ENCODE measurements around the gene MMS22L.

MMS22L gene

DNA sequence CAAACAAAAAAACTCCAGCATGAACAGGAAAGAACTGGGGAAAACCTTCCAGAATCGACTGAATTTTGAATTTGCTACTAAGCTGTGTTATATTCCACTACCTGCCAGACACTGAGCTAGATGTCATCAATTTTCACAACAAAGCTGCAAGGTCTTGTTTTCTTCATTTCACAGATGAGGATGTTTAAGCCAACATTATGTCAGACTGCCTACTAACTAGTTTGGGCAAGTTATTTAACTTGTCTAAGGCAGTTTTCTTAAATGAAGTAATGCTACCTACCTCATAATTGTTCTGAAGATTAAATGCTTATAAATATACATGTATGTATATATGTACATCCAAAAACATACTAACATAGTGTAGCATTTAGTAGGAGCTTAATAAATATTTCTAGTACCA is 144.4 kb downstream of the MMS22L start:
- peaks cover 5% of the 10 kb centered on the region for H3K36me3 Mint-ChIP-seq (ENCODE audit: low read depth)
- H3K27me3 Mint-ChIP-seq (ENCODE audit: low read depth, poor library complexity): peaks cover 4% of the 10 kb centered on the region
- no peak overlapping the region for H3K27ac Mint-ChIP-seq
- no peak overlapping the region for H3K4me3 Mint-ChIP-seq
- no peaks in the 10 kb centered on the region for H3K9me3 Mint-ChIP-seq
- H3K4me1 Mint-ChIP-seq: no peaks in the 10 kb centered on the region
- DNase-seq: no peak
- no peak for TF ChIP-seq CTCF (IDR thresholded peaks at IDR 0.05)

DNA sequence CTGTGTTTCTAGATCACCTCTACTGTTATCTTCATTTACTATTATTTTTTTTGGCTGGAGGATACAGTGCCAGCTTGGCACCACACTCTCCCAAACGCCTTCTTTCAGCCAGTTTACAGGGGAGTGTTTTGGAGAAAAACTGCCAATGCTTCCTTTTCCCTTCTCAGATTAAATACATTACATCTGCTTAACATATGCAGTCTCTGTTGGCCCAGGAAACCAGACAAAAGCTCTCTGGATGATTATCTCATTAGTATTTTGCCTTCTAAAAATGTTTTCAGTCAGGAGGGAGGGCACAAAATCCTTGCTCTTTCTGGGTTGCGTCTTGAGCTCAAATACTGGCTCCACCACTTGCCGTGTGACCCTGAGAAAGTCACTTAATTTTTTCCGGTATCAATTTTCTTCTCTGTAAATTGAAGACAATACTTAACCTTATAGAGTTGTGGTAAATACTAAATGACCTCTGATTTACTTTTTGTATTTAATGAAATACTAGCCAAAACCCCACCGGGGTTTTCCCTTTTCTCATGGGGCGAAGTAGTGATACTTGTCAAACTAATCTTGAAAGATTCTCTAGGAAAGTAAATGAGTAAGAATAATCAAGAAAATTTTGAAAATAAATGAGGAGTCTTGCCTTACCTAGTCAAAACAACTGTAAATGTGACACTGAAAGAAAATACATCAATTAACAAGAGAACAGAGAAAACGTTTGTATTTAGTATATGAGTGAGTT is 146.2 kb downstream of the MMS22L start:
- Mint-ChIP-seq H3K27ac (peak overlapping the region; percentile 35), H3K27me3 (ENCODE audit: low read depth, poor library complexity) (peaks cover 4% of the 10 kb centered on the region), H3K4me3 (no peak overlapping the region), H3K36me3 (ENCODE audit: low read depth) (no peaks in the 10 kb centered on the region), H3K4me1 (no peaks in the 10 kb centered on the region), H3K9me3 (no peaks in the 10 kb centered on the region)
- TF ChIP-seq CTCF (IDR thresholded peaks at IDR 0.05): no peak
- no peak for DNase-seq

DNA sequence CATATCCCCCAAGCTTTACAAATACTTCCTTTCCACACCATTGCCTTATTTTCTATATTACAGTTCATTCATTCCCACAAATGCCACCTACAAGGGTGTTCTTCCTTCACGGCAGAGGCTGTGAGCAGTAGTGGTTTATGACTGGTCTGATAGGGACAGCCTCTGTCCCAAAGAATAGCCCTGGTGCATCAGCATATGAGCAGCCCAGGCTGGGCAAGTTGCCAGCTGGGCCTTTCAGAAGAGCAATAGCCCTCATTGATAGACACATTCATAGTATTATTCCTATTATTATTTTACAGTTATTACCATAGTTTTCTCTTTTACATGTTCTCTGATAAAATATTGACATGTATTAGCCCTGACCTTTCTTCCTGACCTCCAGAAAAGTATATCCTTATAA is 149.9 kb downstream of the MMS22L start:
- no peak overlapping the region for H3K4me3 Mint-ChIP-seq

DNA sequence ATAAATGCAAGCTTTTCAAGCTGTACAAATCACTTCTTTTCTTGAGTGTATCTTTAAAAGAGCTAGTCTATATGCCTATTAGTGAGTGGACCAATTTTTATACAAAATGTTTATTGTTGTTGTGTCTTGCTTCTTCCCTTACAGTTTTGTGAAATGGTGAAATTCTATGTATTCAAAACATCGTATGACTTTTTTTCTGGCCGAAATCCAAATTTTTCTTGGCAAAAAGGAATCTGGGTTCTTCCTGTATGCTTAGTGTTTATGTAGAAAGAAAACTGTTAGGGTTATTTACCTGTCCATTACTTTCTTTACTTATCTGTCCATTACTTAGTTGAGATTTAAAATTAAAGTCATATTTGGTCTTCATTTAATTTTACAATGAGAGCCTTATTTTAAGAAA is 153.9 kb downstream of the MMS22L start:
- peaks cover 10% of the 10 kb centered on the region for H3K4me1 Mint-ChIP-seq
- no peak overlapping the region for H3K27ac Mint-ChIP-seq
- TF ChIP-seq CTCF (IDR thresholded peaks at IDR 0.05): no peak
- H3K27me3 Mint-ChIP-seq (ENCODE audit: low read depth, poor library complexity): peaks cover 3% of the 10 kb centered on the region
- no peaks in the 10 kb centered on the region for H3K9me3 Mint-ChIP-seq
- no peak for DNase-seq
- H3K4me3 Mint-ChIP-seq: no peak overlapping the region
- H3K36me3 Mint-ChIP-seq (ENCODE audit: low read depth): no peaks in the 10 kb centered on the region

More for the DNA sequence above, 149.9 kb downstream of the MMS22L start:
- DNase-seq: no peak
- no peak overlapping the region for H3K27ac Mint-ChIP-seq
- peaks cover 4% of the 10 kb centered on the region for H3K27me3 Mint-ChIP-seq (ENCODE audit: low read depth, poor library complexity)
- H3K9me3 Mint-ChIP-seq: no peaks in the 10 kb centered on the region
- TF ChIP-seq CTCF (IDR thresholded peaks at IDR 0.05): no peak
- H3K4me1 Mint-ChIP-seq: no peaks in the 10 kb centered on the region
- H3K36me3 Mint-ChIP-seq (ENCODE audit: low read depth): no peaks in the 10 kb centered on the region

DNA sequence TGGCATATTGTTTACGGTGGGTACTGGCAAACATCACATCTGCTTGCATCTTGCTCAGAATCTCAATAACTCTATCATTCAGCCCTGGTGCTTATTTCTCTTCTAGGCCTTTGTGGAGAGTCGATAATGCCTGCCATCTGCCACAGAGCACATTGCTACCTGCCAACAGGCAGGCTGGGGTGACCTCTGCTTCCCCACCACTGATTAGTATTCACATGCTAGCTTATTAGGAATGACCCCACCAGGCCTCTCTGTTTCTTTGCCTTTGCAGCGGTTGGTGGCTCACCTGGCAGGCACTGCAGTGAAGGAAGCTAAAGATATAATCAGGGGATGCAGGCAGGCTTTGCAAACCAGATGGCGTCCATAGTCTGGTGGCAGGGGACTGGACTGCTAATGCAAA is 154.5 kb downstream of the MMS22L start:
- H3K27me3 Mint-ChIP-seq (ENCODE audit: low read depth, poor library complexity): no peaks in the 10 kb centered on the region
- peaks cover 10% of the 10 kb centered on the region for H3K4me1 Mint-ChIP-seq
- H3K36me3 Mint-ChIP-seq (ENCODE audit: low read depth): no peaks in the 10 kb centered on the region
- H3K4me3 Mint-ChIP-seq: no peak overlapping the region
- H3K27ac Mint-ChIP-seq: no peak overlapping the region
- no peak for TF ChIP-seq CTCF (IDR thresholded peaks at IDR 0.05)
- no peak for DNase-seq
- H3K9me3 Mint-ChIP-seq: no peaks in the 10 kb centered on the region

DNA sequence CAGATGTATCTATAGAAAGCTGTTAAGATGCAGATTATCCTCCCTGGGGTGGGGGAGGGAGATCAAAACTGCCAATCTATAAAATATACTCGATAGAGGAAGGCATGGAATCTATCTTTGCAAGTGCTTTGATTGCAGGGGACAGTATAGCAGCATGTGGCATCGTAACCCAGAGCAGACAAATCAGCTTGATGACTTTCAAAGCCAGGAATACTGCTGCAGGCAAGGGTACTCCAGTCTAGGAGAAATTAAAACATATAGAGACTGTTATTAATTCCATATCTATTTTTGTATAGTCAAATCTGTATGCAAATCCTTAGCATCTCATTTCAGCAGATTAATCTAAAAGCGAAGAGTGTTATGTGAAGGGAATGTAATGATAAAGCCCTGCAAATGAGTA is 159.4 kb downstream of the MMS22L start:
- no peak overlapping the region for H3K27ac Mint-ChIP-seq
- TF ChIP-seq CTCF (IDR thresholded peaks at IDR 0.05): no peak
- no peak for DNase-seq
- H3K4me1 Mint-ChIP-seq: peaks cover 15% of the 10 kb centered on the region
- H3K4me3 Mint-ChIP-seq: no peak overlapping the region
- peaks cover 13% of the 10 kb centered on the region for H3K9me3 Mint-ChIP-seq
- no peaks in the 10 kb centered on the region for H3K36me3 Mint-ChIP-seq (ENCODE audit: low read depth)
- no peaks in the 10 kb centered on the region for H3K27me3 Mint-ChIP-seq (ENCODE audit: low read depth, poor library complexity)
